Activated T-helper 1 cell treated with anti-CD3 and anti-CD28 coated beads, Interleukin-12 subunit alpha, Interleukin-12 subunit beta, Interleukin-2, Interleukin-4 antibody, amounts not matched to agents 30 ng/mL and 10 ng/mL and 1 ng/mL, durations not matched to agents 14 hours and 24 hours and 36 hours (primary cell): Measurements from ENCODE around the gene LGMN. TPM values are rescaled to one million over a fixed set of nuclear protein-coding genes. Genes with fewer than 3 reads are reported as not detected.

Experiments
- DNase-seq: peaks from one replicate; pipeline ENCODE4 v3.0.0; 2021; ENCODE audit warnings: low spot score
- H3K27ac Mint-ChIP-seq: one replicate; pipeline ENCODE4 v1.8.0; 2021; ENCODE audit warnings: mild to moderate bottlenecking, mixed read lengths
- H3K27me3 Mint-ChIP-seq: one replicate; pipeline ENCODE4 v1.8.0; 2022; ENCODE audit warnings: mild to moderate bottlenecking, moderate library complexity, mixed read lengths; ENCODE audit not compliant: insufficient read depth
- H3K36me3 Mint-ChIP-seq: one replicate; pipeline ENCODE4 v1.8.0; 2021; ENCODE audit warnings: low read depth, mixed read lengths
- H3K4me1 Mint-ChIP-seq: one replicate; pipeline ENCODE4 v1.8.0; 2021; ENCODE audit warnings: low read depth, mixed read lengths
- H3K4me3 Mint-ChIP-seq: one replicate; pipeline ENCODE4 v1.8.0; 2021; ENCODE audit warnings: mild to moderate bottlenecking, moderate library complexity, mixed read lengths
- H3K9me3 Mint-ChIP-seq: one replicate; pipeline ENCODE4 v1.8.0; 2021; ENCODE audit warnings: mixed read lengths
- intact Hi-C: fragments of 100-400 bp; cut with micrococcal nuclease; formaldehyde crosslinking; loops from one replicate; pipeline ENCODE4 v1.15.1; 2024
- total RNA-seq: library from RNA; stranded (reverse); gene quantifications from 2 replicates; pipeline ENCODE4 v1.2.3, GENCODE V29; 2022

LGMN gene
- total RNA-seq, 1 donor from 2014 or later, result 2.2 TPM

GRCh38 chr14:92733007-92733406 lies 15.4 kb downstream of the LGMN start:
- no peak for DNase-seq
- H3K4me1 Mint-ChIP-seq, result peaks cover 32% of the 10 kb centered on the region
- H3K4me3 Mint-ChIP-seq, result no peak overlapping the region
- H3K9me3 Mint-ChIP-seq, result peaks cover 9% of the 10 kb centered on the region
- no peak overlapping the region for H3K27ac Mint-ChIP-seq
- H3K36me3 Mint-ChIP-seq, result peaks cover 2% of the 10 kb centered on the region
- intact Hi-C loops, result no loop called here
- H3K27me3 Mint-ChIP-seq, result peaks cover 47% of the 10 kb centered on the region

- intact Hi-C loops, result no loop called here
These were observed 16.8 kb downstream of the LGMN start for GRCh38 chr14:92731622-92732115.

GRCh38 chr14:92729634-92730358 lies 18.6 kb downstream of the LGMN start:
- no peak for DNase-seq
- Mint-ChIP-seq H3K4me3 (no peak overlapping the region), H3K36me3 (peaks cover 2% of the 10 kb centered on the region), H3K27ac (peak overlapping the region; percentile 90), H3K27me3 (peaks cover 40% of the 10 kb centered on the region), H3K4me1 (peaks cover 18% of the 10 kb centered on the region), H3K9me3 (peaks cover 9% of the 10 kb centered on the region)
- intact Hi-C loops, result loop anchor here (1.0 kb wide), 3 partner anchors 19 to 46 kb away; partner anchors contain the start of gene LGMN

More at GRCh38 chr14:92731622-92732115, 16.8 kb downstream of the LGMN start:
- peaks cover 21% of the 10 kb centered on the region for H3K4me1 Mint-ChIP-seq
- H3K27me3 Mint-ChIP-seq, result peaks cover 43% of the 10 kb centered on the region
- no peak for DNase-seq
- peaks cover 2% of the 10 kb centered on the region for H3K36me3 Mint-ChIP-seq
- no peak overlapping the region for H3K4me3 Mint-ChIP-seq
- H3K27ac Mint-ChIP-seq, result no peak overlapping the region
- H3K9me3 Mint-ChIP-seq, result peaks cover 9% of the 10 kb centered on the region

GRCh38 chr14:92728759-92729364 lies 19.6 kb downstream of the LGMN start:
- Mint-ChIP-seq H3K9me3 (peaks cover 9% of the 10 kb centered on the region), H3K4me3 (no peak overlapping the region), H3K36me3 (peaks cover 2% of the 10 kb centered on the region), H3K27ac (peak overlapping the region; percentile 29), H3K27me3 (peaks cover 42% of the 10 kb centered on the region), H3K4me1 (peaks cover 18% of the 10 kb centered on the region)
- intact Hi-C loops, result no loop called here
- DNase-seq, result no peak

GRCh38 chr14:92726933-92727262 lies 21.5 kb downstream of the LGMN start:
- peaks cover 18% of the 10 kb centered on the region for H3K4me1 Mint-ChIP-seq
- no peaks in the 10 kb centered on the region for H3K36me3 Mint-ChIP-seq
- H3K27me3 Mint-ChIP-seq, result peaks cover 46% of the 10 kb centered on the region
- no peak overlapping the region for H3K4me3 Mint-ChIP-seq
- H3K9me3 Mint-ChIP-seq, result peaks cover 8% of the 10 kb centered on the region
- no peak overlapping the region for H3K27ac Mint-ChIP-seq
- DNase-seq, result no peak
- intact Hi-C loops, result no loop called here

- DNase-seq, result no peak
- intact Hi-C loops, result no loop called here
- no peak overlapping the region for H3K4me3 Mint-ChIP-seq
- H3K9me3 Mint-ChIP-seq, result peaks cover 2% of the 10 kb centered on the region
- no peaks in the 10 kb centered on the region for H3K36me3 Mint-ChIP-seq
- peaks cover 44% of the 10 kb centered on the region for H3K27me3 Mint-ChIP-seq
- peaks cover 18% of the 10 kb centered on the region for H3K4me1 Mint-ChIP-seq
- H3K27ac Mint-ChIP-seq, result no peak overlapping the region
These were observed 22.1 kb downstream of the LGMN start for GRCh38 chr14:92726135-92726932.

- Mint-ChIP-seq H3K9me3 (no peaks in the 10 kb centered on the region), H3K27me3 (peaks cover 41% of the 10 kb centered on the region)
These were observed 23.7 kb downstream of the LGMN start for GRCh38 chr14:92724516-92725340.

GRCh38 chr14:92719890-92720323 lies 28.5 kb downstream of the LGMN start:
- Mint-ChIP-seq H3K27me3 (peaks cover 26% of the 10 kb centered on the region), H3K36me3 (no peaks in the 10 kb centered on the region), H3K9me3 (no peaks in the 10 kb centered on the region), H3K4me3 (no peak overlapping the region), H3K27ac (no peak overlapping the region), H3K4me1 (peaks cover 4% of the 10 kb centered on the region)
- intact Hi-C loops, result no loop called here
- DNase-seq, result no peak

More at GRCh38 chr14:92724516-92725340, 23.7 kb downstream of the LGMN start:
- Mint-ChIP-seq H3K4me1 (peaks cover 12% of the 10 kb centered on the region), H3K27ac (no peak overlapping the region), H3K4me3 (no peak overlapping the region), H3K36me3 (no peaks in the 10 kb centered on the region)
- no peak for DNase-seq
- intact Hi-C loops, result no loop called here

GRCh38 chr14:92719421-92719820 lies 29.0 kb downstream of the LGMN start:
- Mint-ChIP-seq H3K27me3 (peaks cover 25% of the 10 kb centered on the region), H3K4me1 (peaks cover 4% of the 10 kb centered on the region), H3K27ac (no peak overlapping the region), H3K9me3 (no peaks in the 10 kb centered on the region), H3K4me3 (no peak overlapping the region), H3K36me3 (no peaks in the 10 kb centered on the region)
- no peak for DNase-seq
- intact Hi-C loops, result no loop called here

GRCh38 chr14:92718664-92719063 lies 29.8 kb downstream of the LGMN start:
- Mint-ChIP-seq H3K36me3 (no peaks in the 10 kb centered on the region), H3K4me3 (no peak overlapping the region), H3K4me1 (peaks cover 4% of the 10 kb centered on the region), H3K27ac (no peak overlapping the region), H3K27me3 (peaks cover 18% of the 10 kb centered on the region), H3K9me3 (no peaks in the 10 kb centered on the region)
- no peak for DNase-seq
- intact Hi-C loops, result no loop called here

- intact Hi-C loops, result no loop called here
- H3K36me3 Mint-ChIP-seq, result no peaks in the 10 kb centered on the region
- no peaks in the 10 kb centered on the region for H3K9me3 Mint-ChIP-seq
- H3K4me3 Mint-ChIP-seq, result no peak overlapping the region
- H3K4me1 Mint-ChIP-seq, result peaks cover 4% of the 10 kb centered on the region
- DNase-seq, result no peak
- no peak overlapping the region for H3K27ac Mint-ChIP-seq
- H3K27me3 Mint-ChIP-seq, result peaks cover 13% of the 10 kb centered on the region
These were observed 30.8 kb downstream of the LGMN start for GRCh38 chr14:92717571-92718042.

- DNase-seq, result no peak
- Mint-ChIP-seq H3K27ac (no peak overlapping the region), H3K27me3 (peaks cover 10% of the 10 kb centered on the region), H3K4me1 (peaks cover 4% of the 10 kb centered on the region), H3K9me3 (no peaks in the 10 kb centered on the region), H3K36me3 (no peaks in the 10 kb centered on the region), H3K4me3 (no peak overlapping the region)
- intact Hi-C loops, result no loop called here
These were observed 32.3 kb downstream of the LGMN start for GRCh38 chr14:92716131-92716530.
